Suppressor macrophage (primary cell): ENCODE results near the gene SMAD3.
A peak's percentile ranks its signal among the peaks of the same experiment; 100 is the strongest.

Source experiments
- DNase-seq, 4 experiments: peaks; one replicate each; pipeline ENCODE4 v3.0.0-alpha.2; 2020 to 2022

SMAD3 gene

DNA sequence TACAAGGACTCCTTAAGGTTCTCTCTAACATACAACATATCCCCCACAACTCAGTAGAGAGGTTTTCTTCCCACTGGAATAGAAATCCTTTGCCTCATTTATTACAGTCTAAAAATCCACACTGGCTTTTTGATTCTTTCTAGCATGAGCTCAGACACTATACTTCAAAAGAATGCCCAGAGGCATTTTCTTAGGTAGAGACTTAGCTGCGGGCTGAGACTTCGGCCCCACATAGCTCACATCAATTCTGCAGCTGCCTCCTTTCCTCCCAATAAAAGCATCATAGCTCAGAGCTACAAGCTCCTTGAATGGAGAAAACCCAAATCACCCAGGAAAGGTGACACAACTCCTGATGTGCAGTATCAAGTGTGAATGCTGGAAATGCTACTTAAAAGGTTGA, 136.7 kb downstream of the SMAD3 start:
- no peak for DNase-seq

DNA sequence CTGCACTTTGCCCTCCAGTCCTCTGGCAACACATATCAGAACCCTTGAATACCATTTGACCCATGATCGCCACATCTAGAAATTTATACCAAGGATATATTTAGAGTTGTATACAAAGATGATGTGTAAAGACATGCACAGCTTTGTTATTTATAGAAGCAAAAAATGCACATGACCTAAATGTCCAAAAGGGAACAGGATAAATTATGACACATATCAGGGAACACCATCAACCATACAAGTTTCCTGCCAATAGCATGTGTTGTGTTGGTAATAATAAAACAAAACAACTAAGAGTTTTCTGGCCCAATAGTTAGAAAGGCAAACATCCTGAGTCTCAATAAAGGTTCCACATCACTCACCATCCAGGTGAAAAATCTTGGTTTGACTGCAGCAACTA, 137.6 kb downstream of the SMAD3 start:
- DNase-seq: peak in 2 of 4 experiments; percentile 16 to 31

DNA sequence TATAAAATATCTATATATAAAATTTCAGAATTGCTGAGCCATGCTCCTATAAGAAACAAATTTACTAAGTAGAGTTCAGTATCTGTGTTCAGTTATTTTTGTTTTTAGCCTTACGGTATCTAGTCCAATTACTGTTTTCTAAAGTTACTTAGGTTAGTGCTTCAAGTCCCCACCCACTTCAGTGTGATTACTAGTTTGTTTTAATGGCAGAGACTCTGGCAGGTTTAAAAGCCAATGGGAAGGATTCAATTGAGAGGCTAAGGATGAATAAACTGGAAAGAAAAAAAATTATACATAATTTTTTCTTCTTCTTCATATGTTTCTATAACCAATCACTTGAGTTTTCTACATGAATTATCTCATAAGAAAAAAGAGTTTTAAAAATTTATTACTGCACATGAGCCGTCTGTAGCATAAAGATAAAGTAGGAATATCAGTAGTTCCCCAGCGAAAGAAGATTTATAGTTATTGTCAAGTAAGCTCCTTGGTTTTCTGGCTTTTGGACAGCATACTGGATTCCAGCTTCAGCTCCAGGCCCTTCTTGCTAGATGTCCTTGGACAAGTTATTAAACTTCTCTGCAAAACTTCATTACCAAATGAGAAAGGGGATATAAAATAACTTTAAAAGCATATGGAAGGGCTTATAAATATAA, 142.3 kb downstream of the SMAD3 start:
- DNase-seq: no peak

DNA sequence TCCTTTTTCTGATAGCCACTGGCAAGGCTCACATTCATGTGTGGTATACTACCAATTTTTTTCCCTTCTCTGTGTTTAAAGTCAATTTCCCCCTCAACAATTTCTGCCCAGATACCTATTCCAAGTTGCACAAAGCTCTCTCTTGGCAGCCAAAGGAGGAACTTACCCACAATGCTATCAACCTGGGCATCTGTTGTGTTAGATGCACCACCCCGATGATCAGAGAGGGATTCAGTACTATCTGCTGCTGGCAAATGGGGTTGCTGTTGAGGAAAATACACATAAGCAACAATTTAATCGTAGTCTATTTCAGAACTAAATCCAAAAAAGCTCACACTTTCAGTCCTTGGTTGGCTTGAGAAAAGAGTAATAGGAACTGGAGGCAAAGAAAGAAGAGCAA, 143.0 kb downstream of the SMAD3 start:
- no peak for DNase-seq

DNA sequence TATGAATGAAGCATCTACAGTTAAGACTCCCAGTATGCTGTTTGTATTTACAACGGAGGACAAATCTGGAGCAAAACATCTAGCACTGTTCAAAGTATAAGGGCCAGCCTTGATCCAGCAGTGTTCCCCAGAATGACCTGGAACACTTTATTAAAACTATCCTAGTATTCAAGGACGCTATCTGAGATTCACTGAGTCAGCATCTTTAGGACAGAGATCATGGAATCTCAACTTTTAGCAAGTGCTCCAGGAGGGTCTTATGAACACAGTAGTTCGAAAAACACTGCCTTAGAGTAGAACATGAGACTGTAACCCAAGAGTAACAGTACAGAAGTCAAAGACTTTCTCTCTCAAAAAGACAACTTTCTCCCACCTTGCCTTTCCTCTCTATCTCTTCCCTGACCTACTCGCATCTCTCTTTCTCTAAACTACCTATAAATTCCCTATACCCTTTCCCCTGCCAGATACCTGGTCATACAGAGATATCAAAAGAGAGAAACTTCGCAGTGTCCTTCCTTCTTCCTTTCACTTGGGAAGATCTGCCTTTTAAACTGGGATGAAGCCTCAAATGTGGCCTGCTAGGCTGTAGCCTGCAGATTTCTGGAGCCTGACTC, 145.3 kb downstream of the SMAD3 start:
- no peak for DNase-seq

DNA sequence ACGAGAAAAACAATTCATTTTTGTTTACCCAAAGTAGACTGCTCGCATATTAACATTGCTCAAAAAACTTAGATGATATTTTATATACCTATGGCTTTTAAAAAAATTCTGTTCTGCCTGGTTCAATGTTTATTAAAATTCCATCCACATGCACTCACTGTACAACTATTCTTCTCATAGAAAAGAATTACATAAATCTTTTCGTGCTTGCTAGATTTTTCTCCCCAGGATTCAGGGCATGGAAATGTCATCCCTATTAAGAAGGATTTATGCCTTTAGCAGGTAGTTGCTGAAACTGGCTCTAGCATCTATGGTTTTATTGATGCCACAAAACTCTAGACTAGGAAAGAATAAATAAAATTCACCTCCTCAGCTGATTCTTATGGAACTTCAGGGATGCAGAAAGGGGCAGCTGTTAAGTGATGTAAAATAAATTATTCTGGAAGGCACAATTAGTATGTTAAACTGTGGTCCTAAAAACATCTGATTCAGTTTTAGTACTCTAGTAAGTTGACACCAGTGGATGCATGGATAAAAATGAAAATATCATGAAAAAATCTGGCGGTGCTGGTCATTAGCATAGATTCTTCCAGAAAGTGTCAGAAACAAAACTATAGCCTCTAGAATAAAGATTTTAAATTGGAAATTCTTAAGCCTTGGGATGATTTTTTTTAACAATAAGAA, 147.4 kb downstream of the SMAD3 start:
- no peak for DNase-seq

DNA sequence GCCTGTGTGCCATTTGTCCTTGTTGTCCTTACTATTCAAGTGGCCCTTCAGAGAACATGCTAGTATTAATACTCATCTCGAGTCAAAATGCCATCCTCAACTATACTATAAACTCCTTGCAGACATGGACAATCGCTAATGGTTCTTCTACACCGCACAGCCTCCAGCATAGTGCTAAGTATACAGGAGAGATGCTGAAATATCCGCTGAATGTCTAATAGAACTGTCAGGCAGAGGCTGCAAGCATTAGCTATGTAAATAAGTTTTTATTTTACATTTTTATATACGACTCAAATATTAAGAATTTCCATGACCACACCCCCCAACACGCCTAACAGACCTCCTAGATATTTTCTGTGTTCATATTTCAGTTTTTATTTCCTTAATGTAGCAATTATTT, 149.7 kb downstream of the SMAD3 start:
- no peak for DNase-seq

DNA sequence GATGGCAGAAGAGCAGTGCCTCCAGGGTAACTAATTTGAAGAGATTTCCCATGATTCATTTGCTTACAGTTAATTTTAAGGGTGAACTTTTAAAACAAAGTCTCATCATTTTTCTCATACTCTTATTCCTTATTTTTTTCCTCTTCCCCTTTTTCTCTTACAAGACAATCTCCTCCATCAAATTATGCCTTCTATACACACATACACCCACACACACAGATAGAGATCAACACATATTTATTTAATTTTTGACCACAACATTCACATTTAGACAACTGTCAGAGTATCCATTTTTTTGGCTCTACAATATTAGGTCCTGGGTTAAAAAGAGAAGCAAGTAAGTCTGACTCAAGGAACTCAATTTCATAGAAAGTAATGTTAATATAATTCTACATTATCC, 151.5 kb downstream of the SMAD3 start:
- peak in 2 of 4 experiments; percentile 3 to 17 for DNase-seq

DNA sequence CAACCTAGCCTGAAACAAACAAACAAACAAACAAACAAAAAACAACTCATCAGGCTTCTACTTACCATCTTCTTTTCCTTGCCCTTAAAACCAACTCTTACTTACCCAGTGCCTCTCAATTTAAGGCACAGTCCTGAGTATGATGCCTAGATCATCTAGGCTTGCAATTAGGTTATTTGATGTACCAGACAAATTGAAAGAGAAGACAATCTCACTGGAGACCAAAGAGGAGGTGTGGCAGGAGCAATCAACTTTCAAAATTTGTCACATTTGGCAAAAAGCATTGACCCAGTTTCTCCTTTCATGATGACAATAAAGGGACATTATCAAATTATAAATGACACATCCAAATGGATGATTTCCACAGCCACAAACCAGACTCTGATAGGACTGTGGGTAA, 153.0 kb downstream of the SMAD3 start:
- DNase-seq: no peak

DNA sequence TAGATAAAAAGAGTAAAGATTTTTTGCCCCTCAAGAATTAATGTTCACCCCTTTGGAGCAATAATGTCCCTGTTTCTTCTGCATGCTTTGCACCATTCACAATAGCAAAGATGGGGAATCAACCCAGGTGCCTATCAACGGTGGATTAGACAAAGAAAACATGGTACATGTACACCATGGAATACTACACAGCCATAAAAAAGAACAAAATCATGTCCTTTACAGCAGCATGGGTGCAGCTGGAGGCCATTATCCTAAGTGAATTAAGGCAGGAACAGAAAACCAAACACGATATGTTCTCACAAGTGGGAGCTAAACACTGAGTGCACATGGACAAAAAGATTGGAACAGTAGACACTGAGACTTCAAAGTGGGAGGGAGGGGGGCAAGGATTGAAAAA, 153.9 kb downstream of the SMAD3 start:
- no peak for DNase-seq

DNA sequence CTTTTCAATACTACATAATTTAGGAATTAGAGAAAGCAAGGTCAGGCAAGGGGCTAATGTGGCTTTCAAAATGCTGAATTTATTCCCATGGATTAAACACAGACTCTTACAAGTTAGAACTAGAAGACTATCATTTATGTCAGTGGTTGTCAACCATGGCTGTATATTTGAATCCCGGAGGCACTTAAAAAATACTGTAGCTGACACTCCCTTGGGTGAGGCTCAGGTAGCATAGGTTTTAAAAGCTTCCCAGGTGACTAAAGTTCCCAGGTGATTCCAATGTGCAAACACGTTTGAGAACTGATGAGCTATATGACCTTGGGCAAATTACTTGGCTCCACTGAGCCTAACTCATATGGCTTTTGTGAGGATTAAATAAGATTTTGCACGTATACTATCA, 159.5 kb downstream of the SMAD3 start:
- no peak for DNase-seq

DNA sequence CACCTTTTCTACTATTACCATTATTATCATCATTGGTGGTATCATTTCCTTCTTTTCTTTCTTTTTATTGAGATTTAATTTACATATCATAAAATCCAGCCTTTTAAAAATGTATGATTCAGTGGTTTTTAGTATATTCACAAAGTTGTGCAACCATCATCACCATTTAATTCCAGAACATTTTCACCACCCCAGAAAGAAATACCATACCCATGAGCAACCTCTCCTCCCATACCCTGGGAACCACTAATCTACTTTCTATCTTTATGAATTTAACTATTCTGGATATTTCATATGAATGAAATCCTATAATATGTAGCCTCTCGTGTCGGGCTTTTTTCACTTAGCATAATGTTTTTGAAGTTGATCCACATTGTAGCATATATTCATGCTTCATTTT, 159.9 kb downstream of the SMAD3 start:
- no peak for DNase-seq

DNA sequence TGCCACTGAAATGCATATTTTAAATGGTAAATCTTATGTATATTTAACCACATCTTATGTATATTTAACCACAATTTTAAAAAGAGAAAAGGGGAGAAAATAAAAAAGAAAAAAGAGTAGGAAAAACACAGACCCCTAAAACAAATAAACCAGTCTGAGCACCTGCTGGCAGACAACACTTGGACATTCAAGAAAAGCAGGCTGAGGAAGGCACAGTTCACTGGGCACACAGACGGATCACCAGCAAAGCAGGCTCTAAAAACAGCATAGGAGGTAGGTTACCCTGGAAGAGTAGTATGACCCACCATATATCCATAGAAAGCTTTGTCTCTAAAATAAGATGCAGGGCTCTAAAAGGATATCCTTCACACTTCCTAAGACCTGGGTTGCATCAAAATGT, 162.0 kb downstream of the SMAD3 start:
- DNase-seq: no peak

DNA sequence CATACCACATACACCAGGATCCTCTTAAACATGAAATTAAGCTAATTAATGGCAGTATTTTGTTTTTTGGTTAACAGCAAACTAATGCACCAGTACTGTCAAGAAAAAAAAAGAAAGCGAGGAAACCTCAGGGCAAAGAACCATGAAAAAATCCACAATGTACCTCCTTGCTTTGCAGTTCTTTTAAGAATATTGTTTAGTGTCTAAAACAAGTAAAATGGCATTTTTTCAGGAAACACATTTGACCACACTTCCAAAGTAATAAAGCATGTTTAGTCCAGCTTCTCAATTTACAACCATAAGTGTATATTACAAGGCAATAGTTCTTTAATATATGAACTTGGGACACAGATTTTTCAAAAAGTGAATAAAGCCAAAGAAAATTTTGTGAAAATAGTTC, 162.4 kb downstream of the SMAD3 start:
- DNase-seq: no peak

DNA sequence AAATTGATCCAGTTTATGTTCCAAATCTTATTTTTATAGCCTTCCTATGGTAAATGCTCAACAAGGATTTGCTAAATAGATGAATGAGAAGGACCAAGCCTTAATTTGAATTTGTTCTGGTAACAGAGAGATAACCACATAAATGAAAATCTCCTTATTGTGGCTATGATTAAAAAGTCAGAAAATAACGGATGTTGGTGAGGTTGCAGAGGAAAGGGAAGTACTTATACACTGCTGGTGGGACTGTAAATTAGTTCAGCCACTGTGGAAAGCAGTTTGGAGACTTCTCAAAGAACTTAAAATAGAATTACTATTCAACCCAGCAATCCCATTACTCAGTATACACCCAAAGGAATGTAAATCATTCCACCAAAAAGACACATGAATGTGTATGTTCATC, 162.9 kb downstream of the SMAD3 start:
- peak in 3 of 4 experiments; percentile 2 to 14 (median 5) for DNase-seq

DNA sequence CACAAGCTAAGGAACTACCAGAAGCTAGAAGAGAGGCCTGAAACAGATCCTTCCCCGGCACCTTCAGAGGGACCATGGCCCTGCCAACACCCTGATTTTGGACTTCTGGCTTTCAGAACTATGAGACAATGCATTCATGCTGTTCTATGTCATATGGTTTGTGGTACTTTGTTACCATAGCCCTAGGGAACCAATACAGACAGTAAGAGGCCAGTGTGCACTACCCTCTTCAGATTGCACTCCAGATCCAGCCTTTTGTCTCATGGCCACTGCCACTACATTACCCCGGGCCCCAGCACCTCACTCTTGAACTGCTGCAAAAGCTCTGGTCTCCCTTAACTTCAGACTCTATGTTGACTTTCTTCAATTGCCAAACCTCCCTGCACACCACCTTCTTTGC, 165.1 kb downstream of the SMAD3 start:
- DNase-seq: no peak

DNA sequence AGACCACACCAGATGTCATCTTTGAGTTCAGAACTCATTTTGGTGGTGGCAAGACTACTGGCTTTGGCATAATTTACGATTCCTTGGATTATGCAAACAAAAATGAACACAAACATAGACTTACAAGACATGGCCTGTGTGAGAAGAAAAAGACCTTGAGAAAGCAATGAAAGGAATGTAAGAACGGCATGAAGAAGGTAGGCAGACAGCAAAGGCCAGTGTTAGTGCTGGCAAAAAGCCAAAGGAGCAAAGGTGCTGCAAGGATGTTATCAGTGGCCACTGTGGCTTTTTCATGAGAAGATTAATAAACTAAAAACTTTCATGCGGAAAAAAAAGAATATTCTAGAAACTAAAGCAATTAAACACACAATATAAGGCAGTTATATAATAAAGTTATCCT, 167.2 kb downstream of the SMAD3 start:
- no peak for DNase-seq

DNA sequence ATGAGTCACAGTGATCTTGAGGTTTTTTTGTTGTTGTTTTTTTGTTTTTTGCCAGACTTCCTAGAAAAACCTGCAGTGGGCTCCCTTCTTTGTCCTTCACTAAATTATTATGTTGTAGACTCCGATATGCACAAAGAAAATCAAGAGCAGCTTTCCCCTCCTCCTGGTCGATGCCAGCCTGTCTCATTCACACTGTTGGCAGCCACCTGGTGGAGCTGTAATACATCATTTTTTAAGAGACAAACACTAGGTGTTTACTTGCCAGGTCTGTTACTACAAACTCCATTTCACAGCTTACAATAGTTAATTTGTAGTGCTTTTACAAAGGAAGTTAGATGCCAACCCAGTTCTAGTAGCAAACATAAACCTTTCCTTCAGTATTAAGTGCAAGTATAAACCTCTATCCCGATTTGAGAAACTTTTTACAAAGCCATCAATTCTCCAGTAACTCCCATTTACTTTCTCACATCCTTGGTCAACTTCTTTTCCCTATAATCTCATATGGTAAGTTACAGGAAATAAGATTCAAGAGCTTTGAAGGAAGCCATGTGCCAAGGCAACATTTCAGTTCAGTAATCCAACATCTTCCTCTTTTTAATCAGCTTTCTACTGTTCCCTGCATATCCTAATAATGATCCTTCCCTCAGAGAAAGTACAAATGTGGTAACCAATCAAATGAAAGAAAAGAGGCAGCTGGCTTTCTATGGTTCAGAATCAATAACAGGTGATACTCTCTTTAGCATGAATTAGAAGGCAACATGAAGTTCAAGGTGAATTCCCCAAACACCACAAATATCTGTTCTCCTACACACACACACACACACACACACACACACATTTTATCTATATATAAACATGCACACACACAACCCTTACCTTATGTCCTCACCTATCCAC, 175.1 kb downstream of the SMAD3 start:
- DNase-seq: peak; percentile 11 to 55 (median 33)

DNA sequence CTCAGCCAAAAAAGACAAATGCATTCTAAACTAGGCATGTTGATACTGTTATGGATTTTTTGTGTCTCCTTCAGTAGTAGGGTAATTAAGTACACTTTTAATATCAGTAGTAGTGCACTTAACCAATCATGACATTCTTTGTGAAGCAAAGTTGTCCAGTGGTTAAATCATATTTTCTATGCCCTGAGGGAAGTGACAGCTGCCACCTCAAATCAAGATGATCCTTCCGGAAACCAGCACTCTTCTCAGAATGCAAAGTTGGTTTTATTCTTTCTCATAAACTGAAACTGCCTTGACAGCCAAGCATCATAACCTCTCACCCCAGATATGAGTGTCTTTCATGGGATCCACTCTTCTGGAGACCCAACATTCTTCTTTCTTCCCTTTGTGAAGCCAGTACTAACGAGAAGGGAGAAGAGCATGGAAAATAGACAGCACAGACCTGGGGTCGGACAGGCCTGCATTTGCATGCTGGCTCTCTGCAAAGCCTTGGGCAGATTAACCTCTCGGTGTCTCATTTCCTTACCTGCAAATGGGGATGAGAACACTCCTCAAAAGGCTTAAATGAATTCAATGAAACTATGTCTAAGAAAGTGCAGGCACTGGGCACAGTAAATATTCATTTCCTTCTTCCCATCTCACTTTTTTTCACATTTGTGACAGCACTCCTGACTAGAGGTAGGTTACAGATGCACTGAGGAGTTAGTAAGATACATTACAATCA, 175.9 kb downstream of the SMAD3 start:
- DNase-seq: no peak

DNA sequence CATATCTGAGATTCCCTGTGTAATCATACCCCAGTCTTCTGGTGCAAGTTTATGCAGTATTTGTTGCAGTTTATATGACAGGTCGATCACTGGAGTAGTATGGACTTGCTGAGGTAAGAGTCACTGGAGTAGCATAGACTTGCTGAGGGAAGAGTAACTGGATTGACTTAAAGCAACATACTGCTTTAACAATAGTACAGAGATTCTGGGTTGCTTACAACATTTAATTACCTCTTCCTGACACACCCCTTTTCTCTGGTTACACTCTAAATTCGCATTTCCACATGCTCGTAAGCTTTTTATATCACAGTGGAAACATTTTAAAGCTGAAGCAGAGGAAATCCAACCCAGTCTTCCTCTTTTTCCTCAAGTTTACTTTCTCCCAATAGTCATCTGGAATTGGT, 177.3 kb downstream of the SMAD3 start:
- peak; percentile 21 to 65 (median 40) for DNase-seq
